ENCODE data around the gene CTRB1. TPM values are rescaled to one million over a fixed set of nuclear protein-coding genes. Genes with fewer than 3 reads are reported as not detected.

The CTRB1 gene
- total and polyA plus RNA-seq, 2 of the 13 experiments (the other 11 are each of a cell fraction or from before 2014, with no cell fraction given) = not detected

GRCh38 chr16:75256059-75256571, 37.3 kb downstream of the CTRB1 start (continued):
- TF ChIP-seq, protein P1, sequence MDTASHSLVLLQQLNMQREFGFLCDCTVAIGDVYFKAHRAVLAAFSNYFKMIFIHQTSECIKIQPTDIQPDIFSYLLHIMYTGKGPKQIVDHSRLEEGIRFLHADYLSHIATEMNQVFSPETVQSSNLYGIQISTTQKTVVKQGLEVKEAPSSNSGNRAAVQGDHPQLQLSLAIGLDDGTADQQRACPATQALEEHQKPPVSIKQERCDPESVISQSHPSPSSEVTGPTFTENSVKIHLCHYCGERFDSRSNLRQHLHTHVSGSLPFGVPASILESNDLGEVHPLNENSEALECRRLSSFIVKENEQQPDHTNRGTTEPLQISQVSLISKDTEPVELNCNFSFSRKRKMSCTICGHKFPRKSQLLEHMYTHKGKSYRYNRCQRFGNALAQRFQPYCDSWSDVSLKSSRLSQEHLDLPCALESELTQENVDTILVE (CRISPR knock-in tag; IDR thresholded peaks at IDR 0.05) = no peak
- no peak for TF ChIP-seq MTF2 (CRISPR knock-in tag; IDR thresholded peaks at IDR 0.05; ENCODE audit: borderline replicate concordance)
- TF ChIP-seq REPIN1 (CRISPR knock-in tag; IDR thresholded peaks at IDR 0.05; ENCODE audit: borderline replicate concordance, low read depth) = 0 out of 2 replicates have a peak, but pooled peaks have one; percentile 32
- no peak for TF ChIP-seq ASH2L (IDR thresholded peaks at IDR 0.05; ENCODE audit: insufficient read length, low read depth, low read length)
- TF ChIP-seq, protein P2, sequence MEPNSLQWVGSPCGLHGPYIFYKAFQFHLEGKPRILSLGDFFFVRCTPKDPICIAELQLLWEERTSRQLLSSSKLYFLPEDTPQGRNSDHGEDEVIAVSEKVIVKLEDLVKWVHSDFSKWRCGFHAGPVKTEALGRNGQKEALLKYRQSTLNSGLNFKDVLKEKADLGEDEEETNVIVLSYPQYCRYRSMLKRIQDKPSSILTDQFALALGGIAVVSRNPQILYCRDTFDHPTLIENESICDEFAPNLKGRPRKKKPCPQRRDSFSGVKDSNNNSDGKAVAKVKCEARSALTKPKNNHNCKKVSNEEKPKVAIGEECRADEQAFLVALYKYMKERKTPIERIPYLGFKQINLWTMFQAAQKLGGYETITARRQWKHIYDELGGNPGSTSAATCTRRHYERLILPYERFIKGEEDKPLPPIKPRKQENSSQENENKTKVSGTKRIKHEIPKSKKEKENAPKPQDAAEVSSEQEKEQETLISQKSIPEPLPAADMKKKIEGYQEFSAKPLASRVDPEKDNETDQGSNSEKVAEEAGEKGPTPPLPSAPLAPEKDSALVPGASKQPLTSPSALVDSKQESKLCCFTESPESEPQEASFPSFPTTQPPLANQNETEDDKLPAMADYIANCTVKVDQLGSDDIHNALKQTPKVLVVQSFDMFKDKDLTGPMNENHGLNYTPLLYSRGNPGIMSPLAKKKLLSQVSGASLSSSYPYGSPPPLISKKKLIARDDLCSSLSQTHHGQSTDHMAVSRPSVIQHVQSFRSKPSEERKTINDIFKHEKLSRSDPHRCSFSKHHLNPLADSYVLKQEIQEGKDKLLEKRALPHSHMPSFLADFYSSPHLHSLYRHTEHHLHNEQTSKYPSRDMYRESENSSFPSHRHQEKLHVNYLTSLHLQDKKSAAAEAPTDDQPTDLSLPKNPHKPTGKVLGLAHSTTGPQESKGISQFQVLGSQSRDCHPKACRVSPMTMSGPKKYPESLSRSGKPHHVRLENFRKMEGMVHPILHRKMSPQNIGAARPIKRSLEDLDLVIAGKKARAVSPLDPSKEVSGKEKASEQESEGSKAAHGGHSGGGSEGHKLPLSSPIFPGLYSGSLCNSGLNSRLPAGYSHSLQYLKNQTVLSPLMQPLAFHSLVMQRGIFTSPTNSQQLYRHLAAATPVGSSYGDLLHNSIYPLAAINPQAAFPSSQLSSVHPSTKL (CRISPR knock-in tag; IDR thresholded peaks at IDR 0.05) = no peak
- no peak for TF ChIP-seq XBP1 (CRISPR knock-in tag; IDR thresholded peaks at IDR 0.05)
- TF ChIP-seq ZNF20 (CRISPR knock-in tag; IDR thresholded peaks at IDR 0.05) = no peak
- TF ChIP-seq HMG20B (CRISPR knock-in tag; conservative IDR thresholded peaks at IDR 0.05) = no peak
- no peak for TF ChIP-seq ZNF780A (CRISPR knock-in tag; IDR thresholded peaks at IDR 0.05)
- TF ChIP-seq ZNF605 (CRISPR knock-in tag; IDR thresholded peaks at IDR 0.05) = peak; percentile 50; the same call in 1 of the 2 replicates
- TF ChIP-seq KDM2A (CRISPR knock-in tag; IDR thresholded peaks at IDR 0.05; ENCODE audit: borderline replicate concordance, low read depth) = 0 out of 2 replicates have a peak, but pooled peaks have one; percentile 19
- TF ChIP-seq, protein P3, sequence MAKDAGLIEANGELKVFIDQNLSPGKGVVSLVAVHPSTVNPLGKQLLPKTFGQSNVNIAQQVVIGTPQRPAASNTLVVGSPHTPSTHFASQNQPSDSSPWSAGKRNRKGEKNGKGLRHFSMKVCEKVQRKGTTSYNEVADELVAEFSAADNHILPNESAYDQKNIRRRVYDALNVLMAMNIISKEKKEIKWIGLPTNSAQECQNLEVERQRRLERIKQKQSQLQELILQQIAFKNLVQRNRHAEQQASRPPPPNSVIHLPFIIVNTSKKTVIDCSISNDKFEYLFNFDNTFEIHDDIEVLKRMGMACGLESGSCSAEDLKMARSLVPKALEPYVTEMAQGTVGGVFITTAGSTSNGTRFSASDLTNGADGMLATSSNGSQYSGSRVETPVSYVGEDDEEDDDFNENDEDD (CRISPR knock-in tag; IDR thresholded peaks at IDR 0.05; ENCODE audit: borderline replicate concordance) = peak; percentile 20; the same call in 1 of the 2 replicates
- no peak for TF ChIP-seq REXO4 (CRISPR knock-in tag; IDR thresholded peaks at IDR 0.05; ENCODE audit: borderline replicate concordance)
- peak; percentile 71 for TF ChIP-seq RAD21 (CRISPR knock-in tag; IDR thresholded peaks at IDR 0.05)
- TF ChIP-seq, protein P4, sequence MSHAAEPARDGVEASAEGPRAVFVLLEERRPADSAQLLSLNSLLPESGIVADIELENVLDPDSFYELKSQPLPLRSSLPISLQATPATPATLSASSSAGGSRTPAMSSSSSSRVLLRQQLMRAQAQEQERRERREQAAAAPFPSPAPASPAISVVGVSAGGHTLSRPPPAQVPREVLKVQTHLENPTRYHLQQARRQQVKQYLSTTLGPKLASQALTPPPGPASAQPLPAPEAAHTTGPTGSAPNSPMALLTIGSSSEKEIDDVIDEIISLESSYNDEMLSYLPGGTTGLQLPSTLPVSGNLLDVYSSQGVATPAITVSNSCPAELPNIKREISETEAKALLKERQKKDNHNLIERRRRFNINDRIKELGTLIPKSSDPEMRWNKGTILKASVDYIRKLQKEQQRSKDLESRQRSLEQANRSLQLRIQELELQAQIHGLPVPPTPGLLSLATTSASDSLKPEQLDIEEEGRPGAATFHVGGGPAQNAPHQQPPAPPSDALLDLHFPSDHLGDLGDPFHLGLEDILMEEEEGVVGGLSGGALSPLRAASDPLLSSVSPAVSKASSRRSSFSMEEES (CRISPR knock-in tag; IDR thresholded peaks at IDR 0.05) = no peak
- no peak for TF ChIP-seq ZNF709 (CRISPR knock-in tag; IDR thresholded peaks at IDR 0.05)
- no peak for TF ChIP-seq TBP (CRISPR knock-in tag; IDR thresholded peaks at IDR 0.05)
